K562 (cell line): ENCODE data around the gene SNX25. TPM values are rescaled to one million over a fixed set of nuclear protein-coding genes. Genes with fewer than 3 reads are reported as not detected.

Experiments
- ATF2 ChIP-seq: sonication (generic); formaldehyde crosslinking; IDR thresholded peaks from 2 replicates; pipeline ENCODE4 v1.8.1; 2022; ENCODE audit warnings: missing genetic modification reagents
- BACH1 ChIP-seq: fragments of 200-800 bp; sonication (Bioruptor generic); IDR thresholded peaks from 2 replicates; pipeline ENCODE4 v1.6.1; 2016; ENCODE audit warnings: missing genetic modification characterization, missing compliant biosample characterization
- EGR1 ChIP-seq: fragments of 450-650 bp; conservative IDR thresholded peaks from 2 replicates; pipeline ENCODE4 v1.6.1; 2017; ENCODE audit warnings: mild to moderate bottlenecking
- EP400 ChIP-seq: fragments of 450-650 bp; IDR thresholded peaks from 2 replicates; pipeline ENCODE4 v1.6.1; 2017; ENCODE audit warnings: antibody characterized with exemption, mild to moderate bottlenecking, moderate library complexity
- HNRNPLL ChIP-seq: fragments of 200-400 bp; formaldehyde crosslinking; IDR thresholded peaks from 2 replicates; pipeline ENCODE4 v1.6.1; 2017; ENCODE audit warnings: low read length, low read depth, mild to moderate bottlenecking; ENCODE audit not compliant: poor library complexity, severe bottlenecking
- KLF6 ChIP-seq: fragments of 250-450 bp; sonication (Bioruptor Pico); IDR thresholded peaks from 2 replicates; pipeline ENCODE4 v1.4.0; 2020; ENCODE audit warnings: mild to moderate bottlenecking, moderate library complexity, borderline replicate concordance
- MGA ChIP-seq: fragments of 450-650 bp; IDR thresholded peaks from 2 replicates; pipeline ENCODE4 v1.6.1; 2016; ENCODE audit warnings: mild to moderate bottlenecking, moderate library complexity
- NFATC3 ChIP-seq: fragments of 450-650 bp; IDR thresholded peaks from 2 replicates; pipeline ENCODE4 v1.6.1; 2017; ENCODE audit warnings: mild to moderate bottlenecking
- PHF8 ChIP-seq: fragments of 200-600 bp; sonication (generic); IDR thresholded peaks from 2 replicates; pipeline ENCODE4 v1.6.1; 2012; ENCODE audit warnings: mixed run types, mild to moderate bottlenecking, inconsistent platforms, low read length, moderate library complexity, borderline replicate concordance
- SRSF9 ChIP-seq: fragments of 200-400 bp; formaldehyde crosslinking; IDR thresholded peaks from 2 replicates; pipeline ENCODE4 v1.6.1; 2017; ENCODE audit warnings: low read depth, low read length, borderline replicate concordance
- ZNF197 ChIP-seq: fragments of 200-800 bp; sonication (Bioruptor generic); IDR thresholded peaks from 2 replicates; pipeline ENCODE4 v1.6.1; 2016; ENCODE audit warnings: low read depth, missing genetic modification characterization, missing compliant biosample characterization
- ZNF445 ChIP-seq: fragments of 250-450 bp; sonication (Bioruptor Pico); IDR thresholded peaks from 2 replicates; pipeline ENCODE4 v1.4.0; 2020; ENCODE audit warnings: low read depth, mild to moderate bottlenecking, moderate library complexity
- polyA plus RNA-seq, 8 experiments: library from polyadenylated mRNA; depleted of rRNA in 4 of 8; stranded (reverse) in 5 of 8; unstranded in 3 of 8; fragments of >200 nt; fragmentation: Nextera tagmentation in 2 of 8; fragmentation: Illumina TruSeq in 1 of 8; extraction: Ambion mirVana in 2 of 8; extraction: Trizol in 1 of 8; gene quantifications; 2 replicates each; pipeline versions ENCODE4 v1.2.1 to v1.2.3, GENCODE V29; 2011 to 2014; ENCODE audit warnings: inconsistent platforms in 1 of 8, missing spikeins in 1 of 8
- total RNA-seq, 7 experiments: library from RNA; depleted of rRNA in 6 of 7; stranded (reverse); fragments of >200 nt in 6 of 7; fragmentation: Illumina TruSeq in 2 of 7; extraction: Trizol in 2 of 7; gene quantifications; 2 replicates each; pipeline versions ENCODE4 v1.2.1 to v1.2.3, GENCODE V29; 2011 to 2021; ENCODE audit warnings: low replicate concordance in 1 of 7
- TF ChIP-seq, protein P1 (sequence below): fragments of 450-650 bp; formaldehyde crosslinking; conservative IDR thresholded peaks from 2 replicates; pipeline ENCODE4 v1.4.0; 2022; ENCODE audit warnings: mild to moderate bottlenecking, missing genetic modification characterization

SNX25 gene
- total and polyA plus RNA-seq, 9 of the 15 experiments (the other 6 are each of a cell fraction or from before 2014, with no cell fraction given): 2.5 to 23.4 (median 13.3) TPM

DNA sequence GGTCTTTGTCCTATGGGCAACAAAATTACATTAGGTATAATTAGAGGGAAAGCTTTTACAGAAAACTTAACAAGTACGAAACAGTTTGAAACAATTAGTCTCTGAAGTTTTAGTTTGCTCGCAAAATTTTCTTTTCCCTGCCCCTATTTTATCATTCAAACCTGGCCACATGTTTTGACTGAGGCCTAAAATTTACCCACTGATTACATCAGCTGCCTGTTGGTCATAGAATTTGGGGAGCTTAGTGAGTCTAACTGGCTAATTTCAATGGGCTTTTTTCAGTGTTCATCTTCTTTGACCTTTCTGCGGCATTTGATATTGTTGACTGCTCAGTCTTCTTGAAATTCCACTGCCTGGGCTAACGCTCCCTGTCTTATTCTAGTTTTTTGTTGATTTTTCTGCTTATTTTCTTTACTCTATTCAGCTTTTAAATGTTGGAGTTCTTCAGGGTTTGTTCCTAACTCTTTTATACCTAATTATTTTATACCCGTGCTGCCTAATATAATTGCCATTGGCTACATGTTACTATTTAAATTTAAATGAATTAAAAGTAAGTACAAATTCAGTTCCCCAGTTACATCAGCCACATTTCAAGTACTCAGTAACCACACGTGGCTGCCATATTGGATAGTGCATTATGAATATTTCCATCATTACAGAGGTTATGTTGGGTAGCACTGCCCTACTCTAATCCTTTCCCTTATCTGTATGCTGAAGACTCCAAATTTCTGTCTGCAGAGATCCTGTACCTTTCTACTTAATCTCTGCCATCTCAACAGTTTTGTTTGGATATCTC, 87.5 kb downstream of the SNX25 start (continued):
- TF ChIP-seq ZNF197 (CRISPR knock-in tag): no peak
- TF ChIP-seq EGR1: no peak
- peak; percentile 76 for TF ChIP-seq EP400
- TF ChIP-seq HNRNPLL: no peak
- TF ChIP-seq, protein P1, sequence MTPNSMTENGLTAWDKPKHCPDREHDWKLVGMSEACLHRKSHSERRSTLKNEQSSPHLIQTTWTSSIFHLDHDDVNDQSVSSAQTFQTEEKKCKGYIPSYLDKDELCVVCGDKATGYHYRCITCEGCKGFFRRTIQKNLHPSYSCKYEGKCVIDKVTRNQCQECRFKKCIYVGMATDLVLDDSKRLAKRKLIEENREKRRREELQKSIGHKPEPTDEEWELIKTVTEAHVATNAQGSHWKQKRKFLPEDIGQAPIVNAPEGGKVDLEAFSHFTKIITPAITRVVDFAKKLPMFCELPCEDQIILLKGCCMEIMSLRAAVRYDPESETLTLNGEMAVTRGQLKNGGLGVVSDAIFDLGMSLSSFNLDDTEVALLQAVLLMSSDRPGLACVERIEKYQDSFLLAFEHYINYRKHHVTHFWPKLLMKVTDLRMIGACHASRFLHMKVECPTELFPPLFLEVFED: no peak
- peak; percentile 72 for TF ChIP-seq BACH1
- no peak for TF ChIP-seq ATF2 (CRISPR knock-in tag)
- peak; percentile 86 for TF ChIP-seq MGA
- no peak for TF ChIP-seq ZNF445 (CRISPR knock-in tag)
- TF ChIP-seq NFATC3: no peak
- no peak for TF ChIP-seq SRSF9
- TF ChIP-seq KLF6: peak; percentile 67; the same call in 1 of the 2 replicates
- no peak for TF ChIP-seq PHF8
